A549 (cell line): ENCODE measurements around the gene MSMO1. TPM values are rescaled to one million over a fixed set of nuclear protein-coding genes. Genes with fewer than 3 reads are reported as not detected.

Experiments
- ATAC-seq, 2 experiments: fragments of 200-7000 bp in 1 of 2; fragments of >200 bp in 1 of 2; cut with Nextera tagmentation in 1 of 2; cut with Tn5 transposase in 1 of 2; 3 replicates each; pipeline versions ENCODE4 v1.8.0 to v1.9.1; 2018 to 2020; ENCODE audit warnings: mild to moderate bottlenecking in 1 of 2, moderate library complexity in 1 of 2
- CTCF ChIA-PET: fragments of 300-600 bp; sonication (Branson Sonifier 250); formaldehyde crosslinking; extraction: SDS; loops from one replicate; lab custom pipeline; 2021; ENCODE audit warnings: antibody characterized with exemption, inconsistent platforms; lab: Yijun Ruan, JAX
- POLR2A ChIA-PET: fragments of 350-600 bp; formaldehyde crosslinking; extraction: SDS; loops from one replicate; lab custom pipeline; 2021; ENCODE audit warnings: antibody characterized with exemption, inconsistent platforms; lab: Yijun Ruan, JAX
- DNase-seq, 2 experiments: peaks; one replicate each; pipeline versions ENCODE4 v3.0.0 to v3.0.0-alpha.2; 2011 to 2016; ENCODE audit warnings: low read depth in 1 of 2, low spot score in 1 of 2
- FAIRE-seq: peaks from 2 replicates; lab custom pipeline; 2011; peaks lifted over from hg19 to GRCh38; lab: Jason Lieb, UNC
- H3K27ac ChIP-seq, 2 experiments: fragments of >200 bp; sonication (Bioruptor Twin); formaldehyde crosslinking; 3 replicates each; pipeline ENCODE4 v1.5.1; 2016 to 2017
- H3K4me1 ChIP-seq: fragments of >200 bp; sonication (Bioruptor Twin); formaldehyde crosslinking; 3 replicates; pipeline ENCODE4 v1.6.1; 2016
- H3K4me2 ChIP-seq: fragments of >200 bp; sonication (Bioruptor Twin); formaldehyde crosslinking; 3 replicates; pipeline ENCODE4 v1.6.1; 2016
- H3K4me3 ChIP-seq: fragments of >200 bp; sonication (Bioruptor Twin); formaldehyde crosslinking; 3 replicates; pipeline ENCODE4 v1.5.1; 2016
- H3K9me3 ChIP-seq: fragments of >200 bp; sonication (Bioruptor Twin); formaldehyde crosslinking; 3 replicates; pipeline ENCODE4 v1.6.1; 2016
- ATOH8 ChIP-seq: fragments of 250-450 bp; sonication (Bioruptor Pico); IDR thresholded peaks from 2 replicates; pipeline ENCODE4 v1.5.0; 2020; ENCODE audit warnings: low read depth, mild to moderate bottlenecking, moderate library complexity
- CBX2 ChIP-seq: fragments of 200-600 bp; sonication (generic); IDR thresholded peaks from 2 replicates; pipeline ENCODE4 v1.6.1; 2016; ENCODE audit warnings: low read depth, mild to moderate bottlenecking, borderline replicate concordance
- CBX8 ChIP-seq: fragments of 200-600 bp; sonication (generic); IDR thresholded peaks from 2 replicates; pipeline ENCODE4 v1.6.1; 2016
- CEBPB ChIP-seq, 2 experiments: fragments of >200 bp in 1 of 2; sonication (Bioruptor Twin) in 1 of 2; formaldehyde crosslinking in 1 of 2; IDR thresholded peaks; 2 replicates each; pipeline ENCODE4 v1.6.1; 2012 to 2016
- EHMT2 ChIP-seq: fragments of 200-600 bp; sonication (generic); IDR thresholded peaks from 2 replicates; pipeline ENCODE4 v1.6.1; 2016; ENCODE audit warnings: antibody characterized with exemption, low read depth, mild to moderate bottlenecking, moderate library complexity
- EP300 ChIP-seq, 2 experiments: fragments of >200 bp; sonication (Bioruptor Twin); formaldehyde crosslinking; IDR thresholded peaks; 2 replicates in 1 of 2; 3 replicates in 1 of 2; pipeline ENCODE4 v1.6.1; 2016 to 2017
- FOSB ChIP-seq: fragments of 250-450 bp; sonication (Bioruptor Pico); IDR thresholded peaks from 2 replicates; pipeline ENCODE4 v1.5.0; 2020; ENCODE audit warnings: mild to moderate bottlenecking, moderate library complexity
- FOSL2 ChIP-seq, 2 experiments: fragments of 450-650 bp in 1 of 2; fragments of >200 bp in 1 of 2; sonication (Bioruptor Twin) in 1 of 2; formaldehyde crosslinking; IDR thresholded peaks; 2 replicates each; pipeline versions ENCODE4 v1.5.0 to v1.6.1; 2016 to 2020; ENCODE audit warnings: mild to moderate bottlenecking in 1 of 2, moderate library complexity in 1 of 2
- FOXS1 ChIP-seq: fragments of 250-450 bp; sonication (Bioruptor Pico); IDR thresholded peaks from 2 replicates; pipeline ENCODE4 v1.5.0; 2020; ENCODE audit warnings: mild to moderate bottlenecking, moderate library complexity
- HDAC2 ChIP-seq: fragments of 200-600 bp; sonication (generic); IDR thresholded peaks from 2 replicates; pipeline ENCODE4 v1.6.1; 2016
- HMGXB4 ChIP-seq: fragments of 250-450 bp; sonication (Bioruptor Pico); IDR thresholded peaks from 2 replicates; pipeline ENCODE4 v1.5.0; 2021; ENCODE audit warnings: mild to moderate bottlenecking, moderate library complexity, borderline replicate concordance
- HOXB13 ChIP-seq: fragments of 250-450 bp; sonication (Bioruptor Pico); IDR thresholded peaks from 2 replicates; pipeline ENCODE4 v1.5.0; 2020; ENCODE audit warnings: low read depth, mild to moderate bottlenecking, moderate library complexity
- HOXB5 ChIP-seq: fragments of 250-450 bp; sonication (Bioruptor Pico); IDR thresholded peaks from 2 replicates; pipeline ENCODE4 v1.5.0; 2020; ENCODE audit warnings: mild to moderate bottlenecking, moderate library complexity
- JUN ChIP-seq, 2 experiments: fragments of >200 bp; sonication (Bioruptor Twin); formaldehyde crosslinking; IDR thresholded peaks; 2 replicates in 1 of 2; 3 replicates in 1 of 2; pipeline ENCODE4 v1.6.1; 2016 to 2017
- KDM5A ChIP-seq: fragments of 200-600 bp; sonication (generic); IDR thresholded peaks from 2 replicates; pipeline ENCODE4 v1.6.1; 2016; ENCODE audit warnings: antibody characterized with exemption, mild to moderate bottlenecking
- NFE2L2 ChIP-seq: fragments of 150-350 bp; conservative IDR thresholded peaks from 2 replicates; pipeline ENCODE4 v1.6.1; 2014; ENCODE audit warnings: low read length
- PHF8 ChIP-seq: fragments of 200-600 bp; sonication (generic); IDR thresholded peaks from 2 replicates; pipeline ENCODE4 v1.6.1; 2016; ENCODE audit warnings: low read depth, mild to moderate bottlenecking, antibody characterized with exemption, moderate library complexity, borderline replicate concordance
- POLR2A ChIP-seq: IDR thresholded peaks from 2 replicates; pipeline ENCODE4 v1.6.1; 2012; ENCODE audit warnings: mild to moderate bottlenecking, low read length
- RAD21 ChIP-seq, 2 experiments: fragments of >200 bp in 1 of 2; sonication (Bioruptor Twin) in 1 of 2; formaldehyde crosslinking in 1 of 2; IDR thresholded peaks in 1 of 2; conservative IDR thresholded peaks in 1 of 2; 2 replicates in 1 of 2; 3 replicates in 1 of 2; pipeline ENCODE4 v1.6.1; 2012 to 2018; ENCODE audit warnings: inconsistent platforms in 1 of 2
- RARB ChIP-seq: fragments of 250-450 bp; sonication (Bioruptor Pico); IDR thresholded peaks from 2 replicates; pipeline ENCODE4 v1.8.0; 2021; ENCODE audit warnings: mild to moderate bottlenecking, moderate library complexity
- RNF2 ChIP-seq: fragments of 200-600 bp; sonication (generic); IDR thresholded peaks from 2 replicates; pipeline ENCODE4 v1.6.1; 2016; ENCODE audit warnings: low read depth, mild to moderate bottlenecking, antibody characterized with exemption, moderate library complexity, borderline replicate concordance
- ZSCAN20 ChIP-seq: fragments of 250-450 bp; sonication (Bioruptor Pico); IDR thresholded peaks from 2 replicates; pipeline ENCODE4 v1.8.0; 2022; ENCODE audit warnings: mild to moderate bottlenecking, moderate library complexity
- WGBS: methylation state at CpG from one replicate; pipeline ENCODE4 v1.1.6; 2017; ENCODE audit errors: missing lambda C conversion rate; 5-methylcytosine and 5-hydroxymethylcytosine counted together
- polyA plus RNA-seq, 4 experiments: library from polyadenylated mRNA; depleted of rRNA in 3 of 4; stranded (reverse); fragments of >200 nt; fragmentation: RNase III in 1 of 4; extraction: RNeasy Plus Mini Kit Qiagen cat#74134 plus additional on column Dnase treatment in 1 of 4; gene quantifications; 2 replicates in 3 of 4; 3 replicates in 1 of 4; pipeline ENCODE4 v1.2.3, GENCODE V29; 2011 to 2017
- TF ChIP-seq, protein P1 (sequence below): fragments of 450-650 bp; IDR thresholded peaks from 2 replicates; pipeline ENCODE4 v1.6.1; 2014; ENCODE audit warnings: antibody characterized with exemption

Gene MSMO1
- polyA plus RNA-seq, 2 of the 4 experiments (the other 2 are of a cell fraction): 32.3 to 37.2 TPM

DNA sequence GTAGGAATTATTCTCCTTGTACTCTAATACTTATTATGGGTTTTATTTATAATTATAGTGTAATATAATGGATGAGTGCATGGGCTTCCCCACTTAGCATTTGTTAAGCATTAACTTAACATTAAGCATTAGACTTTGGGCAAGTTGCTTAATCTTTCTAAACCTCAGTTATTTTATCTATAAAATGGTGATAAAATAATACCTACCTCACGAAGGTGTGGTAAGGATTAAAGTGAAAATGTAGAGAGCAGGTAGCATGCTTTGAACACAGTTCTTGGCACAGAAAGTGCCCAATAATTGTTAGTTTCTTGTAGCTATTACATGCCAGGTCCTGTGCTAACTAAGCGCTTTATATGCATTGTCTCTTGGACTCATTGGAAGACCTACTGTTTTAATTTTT is 2.6 kb downstream of the MSMO1 start:
- TF ChIP-seq HDAC2 (no peak), POLR2A (no peak), CBX2 (no peak), RNF2 (no peak), FOSL2 (IDR thresholded peaks at IDR 0.05) (no peak), FOSL2 (CRISPR knock-in tag; IDR thresholded peaks at IDR 0.05) (no peak)
- TF ChIP-seq, protein P1, sequence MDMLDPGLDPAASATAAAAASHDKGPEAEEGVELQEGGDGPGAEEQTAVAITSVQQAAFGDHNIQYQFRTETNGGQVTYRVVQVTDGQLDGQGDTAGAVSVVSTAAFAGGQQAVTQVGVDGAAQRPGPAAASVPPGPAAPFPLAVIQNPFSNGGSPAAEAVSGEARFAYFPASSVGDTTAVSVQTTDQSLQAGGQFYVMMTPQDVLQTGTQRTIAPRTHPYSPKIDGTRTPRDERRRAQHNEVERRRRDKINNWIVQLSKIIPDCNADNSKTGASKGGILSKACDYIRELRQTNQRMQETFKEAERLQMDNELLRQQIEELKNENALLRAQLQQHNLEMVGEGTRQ: no peak
- H3K4me1 ChIP-seq: peaks cover 22% of the 10 kb centered on the region; the same call in 2 of the 3 replicates
- no peak for FAIRE-seq
- POLR2A ChIA-PET: no interaction called here
- peak overlapping the region; percentile 16; the same call in 1 of the 3 replicates for H3K4me2 ChIP-seq
- H3K9me3 ChIP-seq: no peaks in the 10 kb centered on the region
- CTCF ChIA-PET: interaction anchor here (1.0 to 1.2 kb wide), 2 partner anchors 16 to 199 kb away, joined by 3 read pairs; no protein-coding TSS in a partner anchor
- H3K27ac ChIP-seq: no peak overlapping the region
- H3K4me3 ChIP-seq: no peak overlapping the region
- no peak for ATAC-seq
- 84% methylated on average over 2 of the region's 2 CpGs for WGBS
- no peak for DNase-seq

GRCh38 chr4:165330666-165331065 is 3.2 kb downstream of the MSMO1 start:
- WGBS: 85% methylated on average over 5 of the region's 5 CpGs
- Histone ChIP-seq H3K4me3 (no peak overlapping the region), H3K9me3 (no peaks in the 10 kb centered on the region), H3K27ac (no peak overlapping the region), H3K4me1 (peaks cover 21% of the 10 kb centered on the region; the same call in 2 of the 3 replicates), H3K4me2 (no peak overlapping the region)
- TF ChIP-seq NFE2L2 (no peak), CEBPB (IDR thresholded peaks at IDR 0.05) (no peak), RNF2 (no peak), ATOH8 (no peak), JUN (IDR thresholded peaks at IDR 0.05) (no peak), PHF8 (no peak), EP300 (IDR thresholded peaks at IDR 0.05) (no peak), HOXB13 (CRISPR knock-in tag) (no peak), HOXB5 (CRISPR knock-in tag) (no peak), CBX8 (no peak), EHMT2 (no peak), RAD21 (conservative IDR thresholded peaks at IDR 0.05 in 1 of 2, IDR thresholded peaks at IDR 0.05 in 1 of 2) (no peak), HMGXB4 (CRISPR knock-in tag) (no peak), ZSCAN20 (CRISPR knock-in tag) (no peak), FOSB (CRISPR knock-in tag) (no peak), KDM5A (no peak), RARB (no peak), FOXS1 (CRISPR knock-in tag) (no peak), FOSL2 (IDR thresholded peaks at IDR 0.05) (no peak), FOSL2 (CRISPR knock-in tag; IDR thresholded peaks at IDR 0.05) (no peak)
- ATAC-seq: no peak
- ChIA-PET POLR2A (no interaction called here), CTCF (interaction anchor here (0.5 to 1.2 kb wide), 3 partner anchors 15 to 199 kb away, joined by 3 read pairs; no protein-coding TSS in a partner anchor)
- no peak for DNase-seq
- no peak for FAIRE-seq
